Dermis microvascular lymphatic vessel endothelial cell (primary cell): ENCODE measurements around the gene SLC25A29. TPM values are rescaled to one million over a fixed set of nuclear protein-coding genes. Genes with fewer than 3 reads are reported as not detected.
"Not testable (repeated sequence)": the region's sequence is repeated elsewhere in the genome, so short reads cannot be mapped to it uniquely, and the experiment has no call there.

Experiments used
- DNase-seq, 2 donors: peaks; one replicate each; pipeline versions ENCODE4 v3.0.0 to v3.0.0-alpha.2; 2010; ENCODE audit warnings: low read depth in 2 of 2
- total RNA-seq: library from RNA; depleted of rRNA; stranded (reverse); fragments of >200 nt; gene quantifications from 2 replicates; pipeline ENCODE4 v1.2.1, GENCODE V29; 2014

Gene SLC25A29
- total RNA-seq, 1 donor from 2014 or later: 45.6 TPM

- no peak for DNase-seq
Observed at GRCh38 chr14:100312877-100313400, 6.7 kb upstream of the SLC25A29 start.

GRCh38 chr14:100312110-100312876 is 6.0 kb upstream of the SLC25A29 start:
- not testable (repeated sequence) for DNase-seq

DNA sequence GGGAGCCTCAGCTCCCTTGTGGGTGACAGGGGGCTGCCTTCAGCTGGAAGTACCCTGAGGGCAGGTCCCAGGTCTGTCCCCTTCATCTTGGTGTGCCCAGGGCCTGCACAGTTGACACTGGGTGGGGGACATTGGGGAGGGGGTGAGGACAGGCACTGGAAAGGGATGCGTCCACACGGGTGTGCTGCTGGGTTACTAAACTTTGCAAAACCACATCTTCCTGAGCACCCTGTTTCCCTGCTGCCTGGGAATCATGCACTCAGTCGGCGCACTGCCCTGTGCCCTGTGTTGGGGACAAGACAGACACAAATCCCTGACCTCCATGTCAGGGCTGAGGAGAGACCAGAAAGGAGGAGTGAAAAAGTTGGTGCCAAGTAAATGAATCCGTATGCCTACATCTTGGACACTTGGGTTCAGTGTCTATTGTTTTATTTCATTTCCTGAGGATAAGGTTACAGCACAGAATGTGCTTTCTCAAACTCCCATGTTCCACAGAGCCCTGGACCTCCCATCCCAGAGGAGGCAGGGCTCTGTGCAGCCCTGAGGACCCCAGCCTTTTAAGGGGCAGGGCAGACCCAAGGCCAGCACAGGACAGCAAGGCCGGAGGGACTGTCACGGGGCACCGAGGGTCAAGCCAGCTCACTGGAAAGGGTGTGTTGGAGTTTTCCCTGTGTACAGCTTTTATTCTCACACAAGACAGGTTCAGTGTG is 2.9 kb upstream of the SLC25A29 start:
- DNase-seq: peak in 1 of 2 donors; percentile 40

DNA sequence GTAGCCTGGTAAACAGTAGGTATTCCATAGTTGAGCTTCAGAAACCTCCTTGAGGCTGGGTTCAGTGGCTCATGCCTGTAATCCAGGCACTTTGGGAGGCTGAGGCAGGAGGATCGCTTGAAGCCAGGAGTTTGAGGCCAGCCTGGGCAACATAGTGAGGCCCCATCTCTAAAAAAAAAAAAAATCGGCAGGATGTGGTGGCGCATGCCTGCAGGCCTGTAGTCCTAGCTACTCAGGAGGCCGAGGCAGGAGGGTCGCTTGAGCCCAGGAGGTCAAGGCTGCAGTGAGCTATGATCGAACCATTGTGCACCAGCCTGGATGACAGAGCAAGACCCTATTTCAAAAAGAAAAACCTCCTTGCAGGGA is 2.2 kb upstream of the SLC25A29 start:
- not testable (repeated sequence) for DNase-seq

GRCh38 chr14:100307766-100308426 is 1.7 kb upstream of the SLC25A29 start:
- DNase-seq: no peak

DNA sequence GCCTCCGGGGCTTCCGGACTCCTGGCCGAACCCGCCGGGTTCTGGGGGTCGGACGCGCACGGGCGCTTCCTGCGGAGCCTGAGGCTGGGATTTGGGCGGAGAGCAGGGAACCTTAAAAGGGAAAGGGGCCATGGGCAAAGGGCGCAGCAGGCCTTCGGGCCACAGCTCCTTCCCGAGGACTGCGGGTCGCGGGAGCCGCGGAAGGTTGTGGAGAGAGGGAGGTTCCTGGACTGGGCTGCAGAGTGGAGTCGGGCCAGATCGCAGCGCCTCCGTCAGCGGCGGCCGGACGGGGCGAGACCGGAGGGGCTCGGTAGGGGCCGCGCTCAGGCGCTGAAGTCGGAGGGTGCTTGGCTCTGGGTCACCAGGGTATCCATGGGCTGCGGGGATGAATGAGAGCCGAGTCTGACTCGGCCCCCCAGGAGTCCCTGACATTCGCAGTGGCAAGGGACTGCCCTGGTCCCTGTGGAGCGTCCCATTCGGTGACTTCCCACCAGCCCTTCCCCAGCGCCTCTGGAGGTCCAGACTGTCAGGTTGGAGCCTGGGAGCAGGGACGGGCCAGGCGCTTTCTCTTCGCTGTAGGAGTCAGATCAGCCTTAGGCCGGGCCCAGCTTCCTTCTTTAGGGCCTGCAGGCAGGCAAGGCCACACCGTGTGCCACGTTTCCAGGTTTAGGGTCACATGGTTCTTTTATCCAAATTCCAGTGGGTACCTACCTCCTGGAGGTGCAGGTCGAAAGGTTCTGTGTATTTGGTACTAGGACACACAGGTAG is 938 bp upstream of the SLC25A29 start:
- DNase-seq: peak in 1 of 2 donors; percentile 38

GRCh38 chr14:100305324-100306100 is 732 bp downstream of the SLC25A29 start:
- peak in 1 of 2 donors; percentile 47 for DNase-seq

GRCh38 chr14:100304825-100305323 is 1.4 kb downstream of the SLC25A29 start:
- peak in 1 of 2 donors; percentile 57 for DNase-seq

DNA sequence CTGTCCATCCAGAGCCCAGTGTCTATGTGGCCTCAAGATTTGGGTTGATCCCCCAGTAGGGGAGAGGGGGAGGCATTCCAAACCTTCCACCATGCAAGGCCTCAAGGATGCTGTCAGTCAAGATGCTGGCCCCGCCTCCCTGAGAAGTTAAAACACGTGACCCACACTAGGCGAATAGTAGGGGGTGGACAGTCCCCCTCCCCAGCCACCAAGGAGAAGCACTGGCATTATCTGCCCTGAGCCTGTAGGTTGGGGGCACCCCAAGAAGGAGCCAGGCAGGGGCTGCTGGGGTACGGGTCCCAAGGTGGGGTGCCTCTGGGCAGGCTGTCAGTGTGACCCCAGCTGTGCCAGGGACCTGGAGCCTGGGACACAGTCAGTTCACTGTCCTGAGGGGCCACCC is 2.3 kb downstream of the SLC25A29 start:
- DNase-seq: no peak

- DNase-seq: peak in 1 of 2 donors; percentile 35
Observed at GRCh38 chr14:100303179-100303578, 3.1 kb downstream of the SLC25A29 start.

GRCh38 chr14:100302616-100303015 is 3.6 kb downstream of the SLC25A29 start:
- no peak for DNase-seq

DNA sequence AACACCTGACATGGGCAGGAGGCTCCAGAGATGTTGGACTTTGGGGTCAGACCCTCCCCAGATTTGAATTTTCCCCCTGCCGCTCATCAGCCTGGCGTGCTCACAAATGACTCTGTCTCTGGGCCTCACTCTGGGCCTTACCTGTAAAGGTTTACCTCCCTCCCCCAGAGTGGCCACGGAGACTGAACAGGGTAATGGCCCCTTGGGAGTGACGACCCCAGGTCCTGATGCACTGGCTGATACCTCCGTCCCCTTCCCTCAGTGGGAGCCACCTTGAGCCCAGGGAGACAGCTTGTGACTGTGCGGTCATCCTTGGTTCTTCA is 7.0 kb downstream of the SLC25A29 start:
- no peak for DNase-seq

- no peak for DNase-seq
Observed at GRCh38 chr14:100298551-100299237, 7.5 kb downstream of the SLC25A29 start.

- DNase-seq: peak; percentile 50 to 70
Observed at GRCh38 chr14:100297320-100298300, 8.6 kb downstream of the SLC25A29 start.

- DNase-seq: not testable (repeated sequence)
Observed at GRCh38 chr14:100296729-100297128, 9.5 kb downstream of the SLC25A29 start.

- DNase-seq: no peak
Observed at GRCh38 chr14:100296106-100296651, 10.1 kb downstream of the SLC25A29 start.

DNA sequence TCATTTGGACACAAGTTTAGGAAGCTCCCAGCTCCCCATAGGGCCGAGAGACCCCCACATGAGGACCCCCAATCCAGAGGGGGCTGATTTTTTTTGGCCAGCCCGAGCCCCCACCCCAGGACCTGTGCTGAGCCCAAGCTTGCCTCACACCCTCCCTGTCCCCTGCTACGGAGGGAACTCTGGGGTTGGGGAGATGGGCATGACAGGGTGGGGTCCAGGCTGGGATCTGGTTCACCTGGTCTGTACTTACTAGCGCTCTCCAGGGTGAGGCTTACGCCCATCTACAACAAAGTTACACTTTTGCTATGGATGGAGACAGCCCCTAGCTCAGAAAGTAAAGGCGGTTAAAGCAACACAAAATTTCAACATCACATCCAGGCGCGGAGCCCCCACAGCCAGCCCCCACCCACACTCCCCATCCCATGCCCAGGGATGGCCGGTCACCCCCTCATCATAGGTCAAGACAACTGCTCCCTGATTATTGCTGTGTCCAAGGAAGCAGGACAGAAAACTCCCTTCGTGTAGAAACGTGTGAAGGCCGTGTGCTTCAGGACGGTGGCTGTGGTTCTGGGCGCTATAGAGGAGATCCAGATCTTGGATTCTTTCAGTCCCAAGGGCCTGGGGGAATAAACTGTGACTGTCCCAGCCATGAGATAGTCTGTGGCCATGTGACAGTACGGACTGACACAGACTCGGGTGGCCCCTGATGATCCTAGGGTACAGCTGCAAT is 10.7 kb downstream of the SLC25A29 start:
- no peak for DNase-seq

- no peak for DNase-seq
Observed at GRCh38 chr14:100294963-100295330, 11.3 kb downstream of the SLC25A29 start.
